Glutamatergic neuron (in vitro differentiated cells): ENCODE results near the gene KRT34. TPM values are rescaled to one million over a fixed set of nuclear protein-coding genes. Genes with fewer than 3 reads are reported as not detected.
"Not testable (repeated sequence)": the region's sequence is repeated elsewhere in the genome, so short reads cannot be mapped to it uniquely, and the experiment has no call there.

Experiments used
- DNase-seq: peaks from one replicate; pipeline ENCODE4 v3.0.0; 2022
- H3K27ac Mint-ChIP-seq: one replicate; pipeline ENCODE4 v1.8.0; 2020; ENCODE audit warnings: mild to moderate bottlenecking, mixed read lengths, inconsistent platforms; ENCODE audit not compliant: unreplicated experiment
- H3K27me3 Mint-ChIP-seq: one replicate; pipeline ENCODE4 v1.8.0; 2020; ENCODE audit warnings: mild to moderate bottlenecking, moderate library complexity, mixed read lengths, inconsistent platforms; ENCODE audit not compliant: unreplicated experiment
- H3K36me3 Mint-ChIP-seq: one replicate; pipeline ENCODE4 v1.8.0; 2020; ENCODE audit warnings: mild to moderate bottlenecking, mixed read lengths, inconsistent platforms; ENCODE audit not compliant: unreplicated experiment
- H3K4me1 Mint-ChIP-seq: one replicate; pipeline ENCODE4 v1.8.0; 2020; ENCODE audit warnings: mild to moderate bottlenecking, low read depth, mixed read lengths, inconsistent platforms; ENCODE audit not compliant: unreplicated experiment
- H3K4me3 Mint-ChIP-seq: one replicate; pipeline ENCODE4 v1.8.0; 2020; ENCODE audit warnings: mild to moderate bottlenecking, mixed read lengths, inconsistent platforms; ENCODE audit not compliant: unreplicated experiment
- H3K9me3 Mint-ChIP-seq: one replicate; pipeline ENCODE4 v1.8.0; 2020; ENCODE audit warnings: mild to moderate bottlenecking, moderate library complexity, mixed read lengths, inconsistent platforms; ENCODE audit not compliant: unreplicated experiment
- CTCF ChIP-seq: fragments of 200-600 bp; sonication (generic); IDR thresholded peaks from one replicate; pipeline ENCODE4 v1.5.0; 2021; ENCODE audit not compliant: partially characterized antibody, unreplicated experiment
- total RNA-seq: library from RNA; stranded (reverse); fragmentation: NEBNext Ultra II Directional; extraction: Animal tissue kit (Norgen Biotek cat#: 25700); gene quantifications from one replicate; pipeline ENCODE4 v1.2.1, GENCODE V29; 2021; ENCODE audit not compliant: unreplicated experiment

KRT34 gene
- total RNA-seq, 1 donor from 2014 or later = not detected

- Mint-ChIP-seq H3K36me3 (peaks cover 8% of the 10 kb centered on the region), H3K4me3 (no peak overlapping the region), H3K27ac (no peak overlapping the region), H3K9me3 (peaks cover 2% of the 10 kb centered on the region), H3K4me1 (no peaks in the 10 kb centered on the region), H3K27me3 (peaks cover 5% of the 10 kb centered on the region)
- DNase-seq = no peak
- TF ChIP-seq CTCF = no peak
These were observed 34.0 kb downstream of the KRT34 start for GRCh38 chr17:41347869-41348760.

GRCh38 chr17:41346421-41346820 is 35.7 kb downstream of the KRT34 start:
- H3K4me3 Mint-ChIP-seq, H3K27ac Mint-ChIP-seq, H3K36me3 Mint-ChIP-seq, H3K9me3 Mint-ChIP-seq, DNase-seq, H3K27me3 Mint-ChIP-seq, H3K4me1 Mint-ChIP-seq: not testable (repeated sequence)

GRCh38 chr17:41345992-41346391 is 36.1 kb downstream of the KRT34 start:
- Mint-ChIP-seq H3K27ac (no peak overlapping the region), H3K4me3 (no peak overlapping the region)

GRCh38 chr17:41343029-41343428 is 39.1 kb downstream of the KRT34 start:
- H3K4me3 Mint-ChIP-seq = no peak overlapping the region
- H3K36me3 Mint-ChIP-seq = peaks cover 8% of the 10 kb centered on the region
- H3K27ac Mint-ChIP-seq = no peak overlapping the region
- no peaks in the 10 kb centered on the region for H3K4me1 Mint-ChIP-seq
- peaks cover 3% of the 10 kb centered on the region for H3K9me3 Mint-ChIP-seq
- H3K27me3 Mint-ChIP-seq = peaks cover 7% of the 10 kb centered on the region
- no peak for TF ChIP-seq CTCF
- no peak for DNase-seq

More at GRCh38 chr17:41345992-41346391, 36.1 kb downstream of the KRT34 start:
- H3K4me1 Mint-ChIP-seq = no peaks in the 10 kb centered on the region
- no peak for TF ChIP-seq CTCF
- peaks cover 5% of the 10 kb centered on the region for H3K27me3 Mint-ChIP-seq
- DNase-seq = no peak
- H3K9me3 Mint-ChIP-seq = peaks cover 3% of the 10 kb centered on the region
- H3K36me3 Mint-ChIP-seq = peaks cover 8% of the 10 kb centered on the region

GRCh38 chr17:41340934-41341861 is 40.9 kb downstream of the KRT34 start:
- Mint-ChIP-seq H3K4me1 (no peaks in the 10 kb centered on the region), H3K27ac (no peak overlapping the region), H3K36me3 (peaks cover 8% of the 10 kb centered on the region), H3K9me3 (peaks cover 3% of the 10 kb centered on the region), H3K4me3 (no peak overlapping the region), H3K27me3 (peaks cover 7% of the 10 kb centered on the region)
- DNase-seq = no peak
- no peak for TF ChIP-seq CTCF
